Right lobe of liver (tissue), 6 donors: ENCODE measurements around the gene MALAT1. TPM values are rescaled to one million over a fixed set of nuclear protein-coding genes. Genes with fewer than 3 reads are reported as not detected.

ENCODE experiments used
- ATAC-seq, 4 donors: fragments of 200-7000 bp; cut with Tn5 transposase; one replicate each; pipeline ENCODE4 v1.9.1; 2020; ENCODE audit warnings: mild to moderate bottlenecking in 4 of 4, moderate library complexity in 4 of 4
- DNase-seq, 3 donors: peaks; one replicate each; pipeline ENCODE4 v3.0.0-alpha.2; 2020
- H3K27ac ChIP-seq, 3 donors: fragments of 200-600 bp; one replicate each; pipeline ENCODE4 v1.8.0; 2022
- H3K27me3 ChIP-seq, 2 donors: fragments of 200-600 bp; one replicate each; pipeline ENCODE4 v1.8.0; 2022
- H3K36me3 ChIP-seq, 4 donors: fragments of 200-600 bp; sonication (generic) in 1 of 4; one replicate each; pipeline versions ENCODE4 v1.5.1 to v1.8.0; 2017 to 2022; ENCODE audit warnings: control low read depth in 1 of 4
- H3K4me1 ChIP-seq, 4 donors: fragments of 200-600 bp; sonication (generic) in 1 of 4; one replicate each; pipeline versions ENCODE4 v1.5.1 to v1.8.0; 2017 to 2022; ENCODE audit warnings: control low read depth in 1 of 4
- H3K4me3 ChIP-seq, 3 donors: fragments of 200-600 bp; one replicate each; pipeline ENCODE4 v1.8.0; 2022
- H3K9me3 ChIP-seq, 4 donors: fragments of 200-600 bp; sonication (generic) in 1 of 4; one replicate each; pipeline versions ENCODE4 v1.5.1 to v1.8.0; 2017 to 2022; ENCODE audit warnings: control low read depth in 1 of 4
- CTCF ChIP-seq, 4 donors: fragments of 200-600 bp in 3 of 4; fragments of 450-650 bp in 1 of 4; IDR thresholded peaks; one replicate each; pipeline versions ENCODE4 v1.5.1 to v1.8.0; 2016 to 2022; ENCODE audit warnings: antibody characterized with exemption in 4 of 4, mild to moderate bottlenecking in 2 of 4
- POLR2A ChIP-seq: fragments of 450-650 bp; IDR thresholded peaks from one replicate; pipeline ENCODE4 v1.6.1; 2017; ENCODE audit warnings: antibody characterized with exemption, mild to moderate bottlenecking
- WGBS: methylation state at CpG from one replicate; pipeline ENCODE4 v1.1.6; 2018; ENCODE audit warnings: low coverage, low lambda C conversion rate; ENCODE audit not compliant: insufficient coverage; ENCODE audit errors: missing lambda C conversion rate; 5-methylcytosine and 5-hydroxymethylcytosine counted together
- intact Hi-C, 2 donors: fragments of 100-400 bp; cut with DNase I; formaldehyde crosslinking; loops; one replicate each; pipeline versions ENCODE4 v1.11.2 to v1.14.1; 2022
- total RNA-seq, 6 experiments: library from RNA; depleted of rRNA in 2 of 6; stranded (reverse); fragments of >200 nt in 2 of 6; fragmentation: NEBNext Ultra II Directional in 3 of 6; extraction: Animal tissue kit (Norgen Biotek cat#: 25700) in 3 of 6; gene quantifications; one replicate each; pipeline versions ENCODE4 v1.1.0 to v1.2.4, GENCODE V29; 2016 to 2023
- donor health status: DM: no; HTN: yes; CAD: no.
- donor health status: DM: no; HTN: no; CAD: no.
- donor health status: DM: no; HTN: no; CAD: no.
- donor health status: DM: no; HTN: yes; CAD: no.
- donor health status: DM: no; HTN: yes; CAD: no.

Gene MALAT1
- total RNA-seq, 6 experiments from 2014 or later: 2,716 to 5,163 (median 3,933) TPM

- Histone ChIP-seq H3K4me1 (peaks cover 0 to 25% (median 11%) of the 10 kb centered on the region in 4 donors), H3K36me3 (peaks cover 0 to 8% (median 6%) of the 10 kb centered on the region in 4 donors), H3K9me3 (no peaks in the 10 kb centered on the region), H3K27ac (no peak overlapping the region), H3K4me3 (no peak overlapping the region), H3K27me3 (no peaks in the 10 kb centered on the region)
- DNase-seq (no peak), ATAC-seq (no peak)
- intact Hi-C loops: loop anchor here in 1 of 2 donors (5.0 kb wide), 1 partner anchor 34 kb away; the partner anchor contains the start of gene EHBP1L1
- TF ChIP-seq CTCF (IDR thresholded peaks at IDR 0.05): no peak
- TF ChIP-seq POLR2A: no peak
- 100% methylated on average over 1 of the region's 3 CpGs for WGBS
These were observed 44.0 kb downstream of the MALAT1 start for GRCh38 chr11:65542738-65543390.

- no peaks in the 10 kb centered on the region for H3K27me3 ChIP-seq
- WGBS: 18% methylated on average over 4 of the region's 4 CpGs
- intact Hi-C loops: no loop called here
- H3K27ac ChIP-seq: peak overlapping the region; percentile 21 to 81 (median 51)
- ATAC-seq: no peak
- DNase-seq: no peak
- no peaks in the 10 kb centered on the region for H3K36me3 ChIP-seq
- H3K4me1 ChIP-seq: peaks cover 0 to 20% (median 7%) of the 10 kb centered on the region in 4 donors
- TF ChIP-seq POLR2A (no peak), CTCF (IDR thresholded peaks at IDR 0.05) (no peak)
- H3K9me3 ChIP-seq: no peaks in the 10 kb centered on the region
- peak overlapping the region; percentile 57 to 76 (median 69) for H3K4me3 ChIP-seq
These were observed 47.0 kb downstream of the MALAT1 start for GRCh38 chr11:65545853-65546216.

GRCh38 chr11:65546217-65546958, 47.5 kb downstream of the MALAT1 start:
- TF ChIP-seq POLR2A: peak; percentile 54
- TF ChIP-seq CTCF (IDR thresholded peaks at IDR 0.05): no peak

GRCh38 chr11:65547446-65548125, 48.7 kb downstream of the MALAT1 start:
- ATAC-seq: no peak
- Histone ChIP-seq H3K4me3 (no peak overlapping the region), H3K4me1 (peaks cover 0 to 29% (median 9%) of the 10 kb centered on the region in 4 donors), H3K27ac (no peak overlapping the region), H3K9me3 (no peaks in the 10 kb centered on the region), H3K27me3 (no peaks in the 10 kb centered on the region), H3K36me3 (no peaks in the 10 kb centered on the region)
- no peak for TF ChIP-seq CTCF (IDR thresholded peaks at IDR 0.05)
- no peak for TF ChIP-seq POLR2A
- DNase-seq: no peak
- 60% methylated on average over 5 of the region's 52 CpGs for WGBS
- intact Hi-C loops: no loop called here

More at GRCh38 chr11:65546217-65546958, 47.5 kb downstream of the MALAT1 start:
- intact Hi-C loops: no loop called here
- Histone ChIP-seq H3K27me3 (no peaks in the 10 kb centered on the region), H3K36me3 (no peaks in the 10 kb centered on the region), H3K9me3 (no peaks in the 10 kb centered on the region), H3K4me3 (peak overlapping the region; percentile 57 to 76 (median 69)), H3K27ac (peak overlapping the region; percentile 21 to 81 (median 51)), H3K4me1 (peaks cover 0 to 20% (median 6%) of the 10 kb centered on the region in 4 donors)
- 2% methylated on average over 17 of the region's 64 CpGs for WGBS
- peak; percentile 87 to 92 (median 90) for ATAC-seq
- peak; percentile 98 to 99 (median 98) for DNase-seq
